GM13977 (cell line): ENCODE data around the gene PTPRG.

ENCODE experiments used
- DNase-seq: peaks from one replicate; pipeline ENCODE4 v3.0.0; 2012; ENCODE audit warnings: low spot score
- in situ Hi-C: fragments of 300-500 bp; cut with MboI; formaldehyde crosslinking; loops from one replicate; pipeline ENCODE4 v1.12.0; 2022; ENCODE audit warnings: low sequenced_read_pairs, low pct_unique_long_range_greater_than_20kb, mixed read lengths, inconsistent platforms; ENCODE audit not compliant: unreplicated experiment
- TF ChIP-seq, protein P1 (sequence below): IDR thresholded peaks from 2 replicates; pipeline ENCODE4 v1.5.1; 2012; ENCODE audit warnings: mild to moderate bottlenecking, control low read depth; ENCODE audit not compliant: insufficient read depth; ENCODE audit errors: extremely low read depth, missing control alignments

PTPRG gene

DNA sequence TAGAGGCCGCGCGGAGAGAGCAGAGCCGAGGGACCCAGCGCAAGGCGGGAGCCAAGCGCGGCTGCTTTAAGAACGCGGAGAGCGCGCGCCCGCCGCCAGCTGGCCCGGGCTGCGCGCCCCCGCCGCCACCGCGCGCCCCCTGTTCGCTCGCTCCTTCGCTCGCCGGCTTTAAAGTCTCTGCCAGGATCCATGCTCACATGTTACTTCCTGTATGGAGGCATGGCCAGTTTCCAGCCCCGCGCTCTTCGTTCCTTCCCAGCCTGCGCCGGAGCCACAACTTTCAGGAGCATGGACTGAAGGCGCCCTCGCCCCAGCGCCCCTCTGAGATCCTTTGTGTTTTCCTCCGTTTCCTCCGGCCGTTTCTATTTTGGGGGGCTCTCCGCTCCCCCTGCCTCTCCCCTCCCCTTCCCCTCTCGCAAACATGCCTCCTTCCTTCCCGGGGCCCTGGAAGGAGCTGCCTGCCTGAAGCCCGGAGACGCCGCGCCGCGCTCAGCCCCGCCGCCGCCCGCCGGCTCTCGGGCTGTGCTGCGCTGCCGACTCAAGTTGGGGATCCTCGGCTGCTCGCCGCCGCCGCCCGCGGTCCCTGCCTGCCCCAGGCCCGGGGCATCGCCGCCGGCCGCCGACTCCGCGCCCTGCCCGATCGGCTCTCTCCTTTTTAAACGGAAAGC is at the start of gene PTPRG:
Gene PTPRG (plus strand): TSS at position 198 of the 668 bp plus-strand sequence. CDS start 717 bp downstream, outside the sequence.
- in situ Hi-C loops = no loop called here
- TF ChIP-seq, protein P1, sequence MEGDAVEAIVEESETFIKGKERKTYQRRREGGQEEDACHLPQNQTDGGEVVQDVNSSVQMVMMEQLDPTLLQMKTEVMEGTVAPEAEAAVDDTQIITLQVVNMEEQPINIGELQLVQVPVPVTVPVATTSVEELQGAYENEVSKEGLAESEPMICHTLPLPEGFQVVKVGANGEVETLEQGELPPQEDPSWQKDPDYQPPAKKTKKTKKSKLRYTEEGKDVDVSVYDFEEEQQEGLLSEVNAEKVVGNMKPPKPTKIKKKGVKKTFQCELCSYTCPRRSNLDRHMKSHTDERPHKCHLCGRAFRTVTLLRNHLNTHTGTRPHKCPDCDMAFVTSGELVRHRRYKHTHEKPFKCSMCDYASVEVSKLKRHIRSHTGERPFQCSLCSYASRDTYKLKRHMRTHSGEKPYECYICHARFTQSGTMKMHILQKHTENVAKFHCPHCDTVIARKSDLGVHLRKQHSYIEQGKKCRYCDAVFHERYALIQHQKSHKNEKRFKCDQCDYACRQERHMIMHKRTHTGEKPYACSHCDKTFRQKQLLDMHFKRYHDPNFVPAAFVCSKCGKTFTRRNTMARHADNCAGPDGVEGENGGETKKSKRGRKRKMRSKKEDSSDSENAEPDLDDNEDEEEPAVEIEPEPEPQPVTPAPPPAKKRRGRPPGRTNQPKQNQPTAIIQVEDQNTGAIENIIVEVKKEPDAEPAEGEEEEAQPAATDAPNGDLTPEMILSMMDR = no peak
- peak; percentile 70 for DNase-seq

DNA sequence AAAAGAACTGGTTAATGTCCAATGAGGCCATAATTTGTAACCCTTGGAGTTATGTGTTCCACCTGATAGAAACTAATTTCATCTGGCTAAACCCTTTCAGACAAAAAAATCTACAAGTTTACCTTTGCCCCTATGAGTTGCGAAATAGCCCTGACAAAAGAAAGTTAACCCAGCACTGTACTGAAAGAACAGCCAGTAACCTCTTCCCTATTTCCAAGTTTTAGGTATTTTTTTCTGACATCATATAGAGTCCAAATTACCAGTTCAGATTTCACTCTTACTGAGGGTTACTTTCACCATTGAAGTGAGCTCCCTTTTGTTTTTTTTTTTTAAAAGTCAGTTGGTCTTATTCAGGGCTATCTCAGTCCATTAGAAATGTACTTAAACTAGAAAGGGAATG is 42.8 kb upstream of the PTPRG start:
- in situ Hi-C loops = no loop called here
- TF ChIP-seq, protein P1 = no peak
- DNase-seq = no peak

DNA sequence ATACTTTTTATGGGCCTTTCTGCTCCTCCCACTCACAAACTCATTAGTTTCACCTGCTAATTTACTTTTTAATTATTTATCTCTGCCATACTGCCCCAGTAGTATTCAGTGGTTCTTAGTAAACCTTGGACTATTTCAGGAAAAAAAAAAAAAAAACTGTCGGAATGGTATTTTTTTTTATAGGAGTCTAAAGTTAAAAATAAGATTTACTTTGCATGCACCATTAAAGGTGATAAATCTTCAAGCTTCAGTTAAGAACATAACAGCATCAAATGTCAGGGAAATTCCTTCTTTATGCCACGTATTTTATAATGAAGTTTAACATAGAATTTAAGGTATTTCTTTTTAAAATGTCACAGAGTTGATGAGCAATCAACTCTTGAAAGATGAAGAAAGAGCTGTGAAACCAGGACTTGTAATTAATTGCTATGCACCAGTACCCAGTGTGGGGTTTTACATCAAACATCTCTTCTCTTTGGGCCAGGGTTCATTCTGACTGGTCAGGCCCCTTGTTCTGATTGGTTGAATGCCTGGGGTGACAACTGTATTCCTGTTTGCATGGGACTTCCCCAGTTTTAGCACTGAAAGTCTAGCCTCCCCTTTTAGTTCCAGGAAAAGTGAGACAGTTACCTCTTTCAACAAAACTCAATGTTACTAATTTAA is 40.3 kb upstream of the PTPRG start:
- TF ChIP-seq, protein P1 = no peak
- in situ Hi-C loops = no loop called here
- peak; percentile 68 for DNase-seq

GRCh38 chr3:61522060-61522459 is 39.3 kb upstream of the PTPRG start:
- in situ Hi-C loops = no loop called here
- TF ChIP-seq, protein P1 = no peak
- DNase-seq = no peak

- TF ChIP-seq, protein P1 = no peak
- no peak for DNase-seq
- in situ Hi-C loops = no loop called here
Measured at GRCh38 chr3:61522626-61523025, 38.7 kb upstream of the PTPRG start.

DNA sequence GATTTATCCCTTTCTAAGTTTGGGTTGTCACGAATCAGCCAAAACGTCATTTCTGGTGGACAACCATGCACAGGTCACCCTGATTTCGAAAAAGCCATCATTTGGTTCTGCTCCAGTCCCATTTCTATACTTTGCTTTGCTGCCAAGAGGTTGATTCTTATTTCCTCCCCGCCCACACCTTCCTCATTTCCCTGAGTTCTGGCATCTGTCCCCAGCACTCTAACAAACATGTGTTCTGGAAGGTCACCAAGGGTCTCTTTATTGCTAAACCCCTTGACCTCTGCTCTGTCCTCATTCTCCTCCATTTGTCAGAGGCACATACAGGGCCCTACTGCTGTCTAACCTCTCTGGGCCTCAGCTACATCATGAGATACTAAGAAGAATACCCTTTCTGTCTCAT is 36.4 kb upstream of the PTPRG start:
- no peak for DNase-seq
- in situ Hi-C loops = no loop called here
- TF ChIP-seq, protein P1 = no peak
